GM12878 (cell line): ENCODE data around the gene CDC27.

Experiments used
- BMI1 ChIP-seq: fragments of 450-650 bp; IDR thresholded peaks from 2 replicates; pipeline ENCODE4 v1.6.1; 2016; ENCODE audit warnings: mild to moderate bottlenecking, moderate library complexity, borderline replicate concordance
- CHD2 ChIP-seq: IDR thresholded peaks from 2 replicates; pipeline ENCODE4 v1.6.1; 2011; ENCODE audit warnings: low read depth, low read length, improper control_type of control experiment, borderline replicate concordance
- NR2F1 ChIP-seq: fragments of 450-650 bp; conservative IDR thresholded peaks from 2 replicates; pipeline ENCODE4 v1.6.1; 2017; ENCODE audit warnings: mild to moderate bottlenecking
- NRF1 ChIP-seq: conservative IDR thresholded peaks from 2 replicates; pipeline ENCODE4 v1.6.1; 2011; ENCODE audit warnings: mild to moderate bottlenecking, low read depth, low read length, improper control_type of control experiment
- POLR2A ChIP-seq: IDR thresholded peaks from 2 replicates; pipeline ENCODE4 v1.6.1; 2011; ENCODE audit warnings: low read depth, mild to moderate bottlenecking, low read length
- RAD21 ChIP-seq: IDR thresholded peaks from 2 replicates; pipeline ENCODE4 v1.6.1; 2011; ENCODE audit warnings: mild to moderate bottlenecking, low read depth, low read length, moderate library complexity; ENCODE audit not compliant: insufficient read depth
- SMAD1 ChIP-seq: fragments of 450-650 bp; IDR thresholded peaks from 2 replicates; pipeline ENCODE4 v1.6.1; 2018; ENCODE audit warnings: mild to moderate bottlenecking, low read depth; ENCODE audit not compliant: partially characterized antibody
- SREBF1 ChIP-seq: IDR thresholded peaks from 2 replicates; pipeline ENCODE4 v1.6.1; 2012; ENCODE audit warnings: mild to moderate bottlenecking, low read length
- TAF1 ChIP-seq: IDR thresholded peaks from 2 replicates; pipeline ENCODE4 v1.6.1; 2011; ENCODE audit warnings: mild to moderate bottlenecking, low read depth, low read length, borderline replicate concordance
- TARDBP ChIP-seq: IDR thresholded peaks from 2 replicates; pipeline ENCODE4 v1.6.1; 2016; ENCODE audit warnings: borderline replicate concordance
- ZZZ3 ChIP-seq: IDR thresholded peaks from 2 replicates; pipeline ENCODE4 v1.6.1; 2011; ENCODE audit warnings: low read depth; ENCODE audit not compliant: control insufficient read depth, insufficient read length
- TF ChIP-seq, protein P1 (sequence below), 3 experiments: IDR thresholded peaks in 2 of 3; conservative IDR thresholded peaks in 1 of 3; 2 replicates each; pipeline ENCODE4 v1.5.1; 2011; ENCODE audit warnings: low read depth in 3 of 3, low read length in 3 of 3, mild to moderate bottlenecking in 3 of 3, control low read depth in 2 of 3, moderate library complexity in 2 of 3, inconsistent platforms in 1 of 3, mixed read lengths in 1 of 3; ENCODE audit not compliant: control insufficient read depth in 2 of 3, insufficient read depth in 1 of 3; ENCODE audit errors: extremely low read depth in 1 of 3

DNA sequence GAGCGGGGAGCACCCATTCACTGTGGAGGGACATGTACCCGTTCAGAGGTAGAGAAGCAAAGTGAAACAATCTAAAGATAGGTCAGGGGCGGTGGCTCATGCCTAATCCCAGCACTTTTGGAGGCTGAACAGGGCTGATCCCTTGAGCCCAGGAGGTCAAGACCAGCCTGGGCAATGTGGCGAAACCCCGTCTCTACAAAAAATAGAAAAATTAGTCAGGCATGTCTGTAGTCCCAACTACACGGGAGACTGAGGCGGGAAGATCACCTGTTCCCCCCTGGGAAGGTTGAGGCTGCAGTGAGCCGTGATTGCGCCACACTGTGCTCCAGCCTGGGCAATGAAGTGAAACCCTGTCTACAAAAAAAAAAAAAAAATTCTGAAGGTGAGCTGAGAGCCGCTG is 41.8 kb upstream of the CDC27 start:
- TF ChIP-seq TARDBP (no peak), TAF1 (no peak), POLR2A (no peak), NR2F1 (no peak), SREBF1 (no peak), CHD2 (no peak), BMI1 (no peak), ZZZ3 (no peak), RAD21 (no peak), NRF1 (no peak), SMAD1 (no peak)
- TF ChIP-seq, protein P1, sequence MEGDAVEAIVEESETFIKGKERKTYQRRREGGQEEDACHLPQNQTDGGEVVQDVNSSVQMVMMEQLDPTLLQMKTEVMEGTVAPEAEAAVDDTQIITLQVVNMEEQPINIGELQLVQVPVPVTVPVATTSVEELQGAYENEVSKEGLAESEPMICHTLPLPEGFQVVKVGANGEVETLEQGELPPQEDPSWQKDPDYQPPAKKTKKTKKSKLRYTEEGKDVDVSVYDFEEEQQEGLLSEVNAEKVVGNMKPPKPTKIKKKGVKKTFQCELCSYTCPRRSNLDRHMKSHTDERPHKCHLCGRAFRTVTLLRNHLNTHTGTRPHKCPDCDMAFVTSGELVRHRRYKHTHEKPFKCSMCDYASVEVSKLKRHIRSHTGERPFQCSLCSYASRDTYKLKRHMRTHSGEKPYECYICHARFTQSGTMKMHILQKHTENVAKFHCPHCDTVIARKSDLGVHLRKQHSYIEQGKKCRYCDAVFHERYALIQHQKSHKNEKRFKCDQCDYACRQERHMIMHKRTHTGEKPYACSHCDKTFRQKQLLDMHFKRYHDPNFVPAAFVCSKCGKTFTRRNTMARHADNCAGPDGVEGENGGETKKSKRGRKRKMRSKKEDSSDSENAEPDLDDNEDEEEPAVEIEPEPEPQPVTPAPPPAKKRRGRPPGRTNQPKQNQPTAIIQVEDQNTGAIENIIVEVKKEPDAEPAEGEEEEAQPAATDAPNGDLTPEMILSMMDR (IDR thresholded peaks at IDR 0.05 in 2 of 3, conservative IDR thresholded peaks at IDR 0.05 in 1 of 3; ENCODE audit: control insufficient read depth in 2 of 3, extremely low read depth in 1 of 3, insufficient read depth in 1 of 3, low read depth in 3 of 3, low read length in 3 of 3): no peak
